GM12864 (cell line): ENCODE results near the gene MYF6.

Experiments used
- DNase-seq: peaks from one replicate; pipeline ENCODE4 v3.0.0-alpha.2; 2011; ENCODE audit warnings: low read depth
- H3K4me3 ChIP-seq: 2 replicates; pipeline ENCODE4 v1.5.1; 2011; ENCODE audit warnings: mild to moderate bottlenecking, low read depth, low read length, control low read depth
- CTCF ChIP-seq: IDR thresholded peaks from 2 replicates; pipeline ENCODE4 v1.5.1; 2011; ENCODE audit warnings: low read depth, mild to moderate bottlenecking, moderate library complexity, low read length, control low read depth, inconsistent platforms; ENCODE audit errors: missing control alignments

MYF6 gene

GRCh38 chr12:80754274-80754673 lies 46.8 kb downstream of the MYF6 start:
- no peak for TF ChIP-seq CTCF
- H3K4me3 ChIP-seq = no peak overlapping the region

GRCh38 chr12:80756875-80757274 lies 49.4 kb downstream of the MYF6 start:
- no peak overlapping the region for H3K4me3 ChIP-seq
- DNase-seq = no peak
- TF ChIP-seq CTCF = no peak

More at GRCh38 chr12:80754274-80754673, 46.8 kb downstream of the MYF6 start:
- no peak for DNase-seq
